GM18519 (cell line): ENCODE measurements around the gene DCX.

Experiments used
- ATAC-seq: cut with Tn5 transposase; IDR thresholded peaks from one replicate; pipeline ENCODE4 v1.9.1; 2021; ENCODE audit warnings: mild to moderate bottlenecking, moderate library complexity; ENCODE audit not compliant: unreplicated experiment, low FRiP score

DCX gene

GRCh38 chrX:111411983-111412382, at the start of gene DCX:
Gene DCX, minus strand, starts transcription at chrX:111412192. Its CDS starts 1,794 bp downstream, at chrX:111410398.
- ATAC-seq: no peak

GRCh38 chrX:111460607-111461006, 48.6 kb upstream of the DCX start:
- ATAC-seq: no peak

- peak; percentile 60 for ATAC-seq
Observed at GRCh38 chrX:111447298-111447697, 35.3 kb upstream of the DCX start.

- peak; percentile 78 for ATAC-seq
Observed at GRCh38 chrX:111445485-111445884, 33.5 kb upstream of the DCX start.

GRCh38 chrX:111444881-111445280, 32.9 kb upstream of the DCX start:
- no peak for ATAC-seq

DNA sequence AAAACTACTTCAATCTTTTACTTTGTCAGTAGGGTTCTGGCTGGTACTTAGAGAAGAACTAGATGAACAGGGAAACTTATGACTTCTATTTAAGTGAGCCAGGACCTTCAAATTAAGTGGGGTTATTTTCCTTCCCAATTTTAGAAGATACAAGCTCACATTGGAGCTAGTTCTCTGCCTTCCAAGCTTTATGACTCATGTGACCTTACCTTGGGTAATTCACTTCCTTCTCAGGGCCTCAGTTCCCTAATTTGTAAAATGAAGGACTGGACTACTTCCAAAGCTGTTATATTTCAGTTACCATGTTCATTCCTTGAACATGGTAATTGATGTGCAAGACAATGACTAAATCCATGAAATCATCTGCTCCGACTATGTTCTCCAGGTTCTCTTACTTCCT, 32.0 kb upstream of the DCX start:
- ATAC-seq: no peak

DNA sequence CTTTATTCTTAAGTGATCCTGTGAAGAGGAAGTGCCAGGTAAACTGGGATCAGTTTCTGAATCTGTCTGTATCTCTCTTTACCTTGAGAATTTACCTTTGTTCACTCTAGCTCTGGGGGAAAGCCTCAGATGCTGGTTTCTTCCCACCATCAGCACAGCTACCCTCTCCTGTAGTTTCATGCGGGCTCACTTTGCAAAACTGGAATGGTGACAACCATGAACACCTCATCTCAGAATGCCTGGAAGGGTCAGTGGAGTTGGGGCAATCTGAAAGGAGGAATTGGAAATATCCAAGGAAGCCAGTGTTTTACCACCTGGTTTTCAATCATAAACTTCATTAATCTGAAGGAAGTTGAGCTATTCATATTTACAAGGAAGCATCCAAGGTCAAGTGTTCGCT, 30.8 kb upstream of the DCX start:
- ATAC-seq: no peak

DNA sequence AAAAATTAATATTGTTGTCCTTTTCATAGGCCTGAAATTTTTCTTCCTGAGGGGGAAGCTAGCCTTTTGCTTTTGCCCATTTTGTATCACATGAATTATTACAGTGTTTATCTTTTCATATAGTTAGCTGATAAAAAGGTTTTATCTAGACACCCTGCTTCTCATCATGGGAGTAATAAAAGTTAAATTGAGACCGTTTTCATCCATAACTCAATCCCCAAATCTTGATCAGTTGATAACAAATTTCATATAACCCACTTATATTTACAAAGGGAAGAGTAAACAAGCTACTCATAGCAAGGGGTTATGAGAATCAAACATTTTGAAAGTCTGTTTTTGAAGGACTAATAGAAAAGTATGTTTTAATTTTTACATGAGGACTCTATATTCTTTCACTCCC, 23.5 kb upstream of the DCX start:
- ATAC-seq: no peak

DNA sequence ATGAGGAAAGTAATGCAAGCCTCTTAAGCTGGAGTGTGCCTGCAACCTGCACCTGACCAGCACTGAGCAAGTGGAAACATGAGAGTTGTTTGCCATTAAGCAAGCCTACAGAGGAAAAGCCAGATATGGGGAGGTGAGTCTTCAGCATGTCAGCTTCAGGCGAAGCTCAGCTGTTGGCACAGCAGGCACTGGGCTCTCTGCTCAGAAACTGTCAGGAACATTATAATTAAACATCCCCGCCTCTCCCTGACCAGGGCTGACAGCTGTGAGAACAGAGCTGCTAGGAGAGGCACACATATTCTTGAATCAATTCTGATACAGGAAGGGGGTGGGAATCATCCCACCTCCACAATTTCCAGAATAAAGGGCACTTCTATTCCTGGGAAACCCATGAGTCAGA, 19.0 kb upstream of the DCX start:
- no peak for ATAC-seq

DNA sequence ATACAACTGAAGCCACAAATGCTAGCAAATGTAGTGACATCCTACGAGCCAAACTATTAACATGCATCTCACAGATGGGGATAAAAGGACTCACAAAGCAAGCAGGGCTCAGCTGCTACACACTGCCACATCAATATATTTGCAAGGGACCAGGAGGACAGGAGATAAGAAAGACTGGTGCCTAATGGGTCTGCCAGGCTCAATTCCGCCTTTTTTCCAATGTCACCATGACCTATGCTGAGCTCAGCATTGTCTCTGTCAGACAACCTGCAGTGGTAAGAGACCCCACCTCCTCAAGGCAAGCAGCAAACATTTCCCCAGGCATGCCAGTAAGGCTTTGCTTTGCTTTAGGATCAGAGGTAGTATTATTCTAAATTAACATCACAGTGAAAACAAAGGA, 435 bp downstream of the DCX start:
- ATAC-seq: no peak

DNA sequence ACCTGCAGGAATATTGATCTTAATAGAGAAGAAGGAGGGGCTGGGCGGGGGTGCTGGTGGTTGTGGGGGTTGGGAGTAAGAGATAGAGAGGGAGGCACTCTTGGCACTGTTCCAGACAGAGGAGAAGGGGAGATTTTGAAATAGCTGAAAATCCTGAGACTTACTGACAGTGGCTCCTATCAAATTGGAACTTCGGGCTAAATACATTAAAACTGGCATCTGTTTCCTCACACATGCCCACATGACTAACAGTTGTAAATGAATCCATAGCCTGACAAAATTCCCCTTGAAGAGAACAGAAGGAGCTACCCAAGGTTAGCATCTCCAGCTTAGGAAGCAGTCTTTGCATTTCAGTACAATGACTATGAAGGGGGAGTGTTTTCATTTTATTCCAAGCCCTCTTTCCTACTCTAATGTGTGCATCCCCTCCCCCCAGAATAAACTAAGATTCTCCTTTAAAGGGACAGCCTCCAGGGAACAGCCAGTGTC, 1.4 kb downstream of the DCX start:
- no peak for ATAC-seq

DNA sequence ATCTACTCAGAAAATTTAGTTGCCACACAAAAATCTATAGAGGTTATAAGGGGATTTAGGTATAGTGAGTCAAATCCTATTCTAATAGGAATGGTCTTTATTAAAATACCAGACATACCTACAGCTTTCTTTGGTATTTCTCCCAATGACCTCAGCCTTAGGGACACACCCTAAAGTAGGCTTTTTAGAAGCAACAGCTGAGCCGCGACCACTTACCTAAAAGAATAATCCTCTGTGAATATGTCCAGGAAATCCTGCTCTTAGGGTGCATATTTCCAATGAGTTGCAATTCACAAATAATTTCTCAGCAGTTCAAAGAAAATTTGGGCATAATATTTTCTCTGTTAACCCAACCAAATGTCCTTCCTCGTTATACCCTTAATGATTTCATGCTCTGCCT, 2.7 kb downstream of the DCX start:
- no peak for ATAC-seq

DNA sequence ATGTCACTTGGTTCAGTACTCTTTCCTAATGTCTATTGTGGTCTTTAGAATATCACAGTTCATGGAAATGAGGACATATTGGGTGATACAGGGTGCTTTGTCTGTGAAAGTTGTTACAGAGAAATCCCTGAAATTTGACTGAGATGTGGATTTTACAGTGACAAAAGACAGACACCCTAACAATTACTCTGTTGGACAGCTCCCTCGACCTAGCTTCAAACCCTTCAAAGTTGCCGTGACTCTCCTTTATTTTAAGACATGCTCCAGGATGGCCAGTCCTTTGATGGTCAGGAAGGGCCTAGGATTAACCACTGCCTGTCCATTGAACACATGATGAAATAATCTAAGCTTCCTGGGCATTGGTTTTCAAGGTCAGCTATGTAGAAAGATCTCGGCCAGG, 4.0 kb downstream of the DCX start:
- ATAC-seq: no peak

- ATAC-seq: no peak
Observed at GRCh38 chrX:111402344-111402743, 9.6 kb downstream of the DCX start.

DNA sequence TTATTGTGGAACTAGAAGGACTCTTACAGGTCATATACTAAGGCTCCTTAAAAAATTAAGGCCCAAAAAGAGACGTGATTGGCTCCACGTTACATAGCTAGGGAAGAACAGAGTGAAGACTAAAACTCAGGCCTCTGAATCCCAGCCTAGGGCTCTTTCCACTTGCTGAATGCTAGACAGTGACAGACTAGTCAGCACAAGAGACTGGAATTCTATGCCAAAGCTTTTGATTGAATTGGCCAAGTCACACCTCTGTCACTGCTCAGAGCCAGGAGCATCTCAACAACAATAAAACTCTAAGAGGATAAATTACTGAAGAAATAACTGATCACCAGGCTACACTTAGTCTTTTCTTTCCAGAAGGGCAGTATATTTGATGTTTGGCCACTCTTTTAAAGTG, 16.8 kb downstream of the DCX start:
- no peak for ATAC-seq

GRCh38 chrX:111394569-111394968, 17.4 kb downstream of the DCX start:
- ATAC-seq: no peak

- no peak for ATAC-seq
Observed at GRCh38 chrX:111387470-111388070, 24.4 kb downstream of the DCX start.

DNA sequence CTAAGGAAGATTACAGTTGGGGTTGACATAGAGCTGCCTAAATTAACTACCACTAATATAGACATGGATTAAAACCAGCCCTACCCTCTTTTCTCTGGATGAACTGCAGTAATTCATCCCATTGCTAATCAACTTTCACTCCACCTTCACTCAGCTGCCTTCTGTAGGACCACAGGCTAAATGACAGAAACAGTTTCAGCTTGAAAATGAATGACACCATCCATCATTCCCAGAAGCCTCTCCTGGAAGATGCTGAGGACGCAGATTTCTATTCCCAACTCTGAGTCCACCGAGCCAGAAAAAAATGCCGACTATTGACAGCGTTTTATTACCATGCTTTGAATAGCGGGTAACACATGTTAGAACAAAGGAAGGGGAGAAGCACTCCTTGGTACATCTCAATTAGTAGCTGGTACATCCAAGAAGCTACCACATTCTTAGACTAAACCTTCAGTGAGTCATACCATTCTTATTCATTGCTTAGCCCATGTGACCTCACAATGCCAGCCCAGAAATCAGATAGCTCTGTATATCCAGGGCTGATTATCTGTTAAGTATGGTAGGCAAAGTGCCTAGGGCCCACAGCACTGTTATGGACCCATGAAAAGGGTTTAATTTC, 25.3 kb downstream of the DCX start:
- no peak for ATAC-seq

GRCh38 chrX:111386077-111386476, 25.9 kb downstream of the DCX start:
- no peak for ATAC-seq

- ATAC-seq: no peak
Observed at GRCh38 chrX:111382277-111382676, 29.7 kb downstream of the DCX start.

DNA sequence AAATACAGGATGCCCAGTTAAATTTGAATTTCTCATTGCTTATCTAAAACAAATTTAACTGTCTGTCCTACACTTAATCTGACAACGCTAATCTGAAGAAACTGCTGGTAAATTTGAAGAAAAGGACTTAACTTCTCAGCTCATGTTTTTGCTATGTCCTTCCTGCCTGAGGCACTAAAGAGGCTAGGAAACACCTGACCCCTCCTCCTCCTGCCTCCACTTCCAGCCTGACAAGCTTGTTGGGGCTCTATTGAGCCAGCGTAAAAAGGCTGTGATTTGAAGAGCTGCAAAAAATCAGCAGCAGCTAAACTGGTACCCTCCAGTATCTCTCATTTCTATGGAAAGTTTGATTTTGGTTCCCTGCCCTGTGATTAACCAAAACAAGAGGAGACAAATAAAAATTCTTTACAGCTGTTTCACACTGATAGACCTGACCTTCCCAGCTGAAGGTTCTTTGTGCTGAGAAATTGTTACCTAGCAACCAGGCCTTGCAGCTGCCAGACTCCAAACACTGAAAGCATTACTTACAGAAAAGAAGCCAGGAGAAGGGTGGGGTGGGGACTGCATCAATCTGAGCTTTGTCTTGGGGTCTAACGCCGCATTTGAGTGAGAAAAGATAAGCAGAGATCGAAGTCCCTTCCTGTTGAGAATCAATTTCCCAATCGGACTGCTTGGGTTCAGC, 35.0 kb downstream of the DCX start:
- ATAC-seq: no peak

GRCh38 chrX:111376486-111376885, 35.5 kb downstream of the DCX start:
- ATAC-seq: no peak
